CD4-positive, alpha-beta memory T cell (primary cell): ENCODE measurements around the gene INO80. TPM values are rescaled to one million over a fixed set of nuclear protein-coding genes. Genes with fewer than 3 reads are reported as not detected.
"Not testable (repeated sequence)": the region's sequence is repeated elsewhere in the genome, so short reads cannot be mapped to it uniquely, and the experiment has no call there.

ENCODE experiments used
- CTCF ChIA-PET: fragments of 350-600 bp; sonication (Branson Sonifier 250); formaldehyde crosslinking; loops from one replicate; lab custom pipeline; 2021; ENCODE audit warnings: inconsistent platforms; ENCODE audit not compliant: partially characterized antibody; lab: Charles Lee
- POLR2A ChIA-PET: fragments of 350-600 bp; sonication (Branson Sonifier 250); formaldehyde crosslinking; loops from one replicate; lab custom pipeline; 2021; ENCODE audit not compliant: partially characterized antibody; lab: Charles Lee
- DNase-seq, 5 donors: peaks; one replicate each; pipeline versions ENCODE4 v3.0.0 to v3.0.0-alpha.2; 2020 to 2022; ENCODE audit warnings: mixed read lengths in 1 of 5
- H3K27ac ChIP-seq: one replicate; pipeline ENCODE4 v1.7.0; 2013; ENCODE audit warnings: low read depth, low read length
- H3K27me3 ChIP-seq: 2 replicates; pipeline ENCODE4 v1.7.0; 2013; ENCODE audit warnings: mild to moderate bottlenecking, low read length, moderate library complexity; ENCODE audit not compliant: insufficient read depth
- H3K36me3 ChIP-seq: 2 replicates; pipeline ENCODE4 v1.7.0; 2013; ENCODE audit warnings: mild to moderate bottlenecking, low read length, moderate library complexity; ENCODE audit not compliant: insufficient read depth
- H3K4me1 ChIP-seq: 2 replicates; pipeline ENCODE4 v1.7.0; 2013; ENCODE audit warnings: mild to moderate bottlenecking, low read length, moderate library complexity; ENCODE audit not compliant: insufficient read depth
- H3K4me3 ChIP-seq, 2 donors: one replicate each; pipeline ENCODE4 v1.7.0; 2013; ENCODE audit warnings: low read length in 2 of 2, mild to moderate bottlenecking in 1 of 2
- H3K9me3 ChIP-seq, 2 donors: one replicate each; pipeline ENCODE4 v1.7.0; 2013; ENCODE audit warnings: low read length in 2 of 2, control low read depth in 1 of 2; ENCODE audit not compliant: control insufficient read depth in 1 of 2
- H3K27ac Mint-ChIP-seq, 7 donors: one replicate each; pipeline ENCODE4 v1.8.0; 2020 to 2021; ENCODE audit warnings: mixed read lengths in 7 of 7, mild to moderate bottlenecking in 6 of 7, inconsistent platforms in 3 of 7, moderate library complexity in 3 of 7
- H3K27me3 Mint-ChIP-seq, 2 donors: one replicate each; pipeline ENCODE4 v1.8.0; 2020 to 2021; ENCODE audit warnings: mixed read lengths in 2 of 2
- H3K36me3 Mint-ChIP-seq, 2 donors: one replicate each; pipeline ENCODE4 v1.8.0; 2020 to 2021; ENCODE audit warnings: mixed read lengths in 2 of 2, inconsistent platforms in 1 of 2, mild to moderate bottlenecking in 1 of 2
- H3K4me1 Mint-ChIP-seq, 4 donors: one replicate each; pipeline ENCODE4 v1.8.0; 2020 to 2021; ENCODE audit warnings: mixed read lengths in 4 of 4, mild to moderate bottlenecking in 1 of 4
- H3K4me3 Mint-ChIP-seq, 8 donors: one replicate each; pipeline ENCODE4 v1.8.0; 2020 to 2021; ENCODE audit warnings: mixed read lengths in 8 of 8, mild to moderate bottlenecking in 7 of 8, moderate library complexity in 6 of 8, inconsistent platforms in 3 of 8
- H3K9me3 Mint-ChIP-seq, 8 donors: one replicate each; pipeline ENCODE4 v1.8.0; 2020 to 2021; ENCODE audit warnings: mixed read lengths in 8 of 8, mild to moderate bottlenecking in 5 of 8, inconsistent platforms in 3 of 8, moderate library complexity in 1 of 8
- intact Hi-C: fragments of 100-400 bp; cut with micrococcal nuclease; formaldehyde crosslinking; loops from one replicate; pipeline ENCODE4 v1.15.1; 2023
- polyA plus RNA-seq, 2 donors: library from polyadenylated mRNA; unstranded; fragments of 300-500 nt; fragmentation: Illumina TruSeq; gene quantifications; one replicate each; pipeline ENCODE4 v1.2.3, GENCODE V29; 2021
- total RNA-seq, 2 experiments: library from RNA; stranded (reverse); gene quantifications; one replicate each; pipeline ENCODE4 v1.2.3, GENCODE V29; 2021

INO80 gene
- total and polyA plus RNA-seq, 4 experiments from 2014 or later = 1.5 to 34.4 (median 18.2) TPM

DNA sequence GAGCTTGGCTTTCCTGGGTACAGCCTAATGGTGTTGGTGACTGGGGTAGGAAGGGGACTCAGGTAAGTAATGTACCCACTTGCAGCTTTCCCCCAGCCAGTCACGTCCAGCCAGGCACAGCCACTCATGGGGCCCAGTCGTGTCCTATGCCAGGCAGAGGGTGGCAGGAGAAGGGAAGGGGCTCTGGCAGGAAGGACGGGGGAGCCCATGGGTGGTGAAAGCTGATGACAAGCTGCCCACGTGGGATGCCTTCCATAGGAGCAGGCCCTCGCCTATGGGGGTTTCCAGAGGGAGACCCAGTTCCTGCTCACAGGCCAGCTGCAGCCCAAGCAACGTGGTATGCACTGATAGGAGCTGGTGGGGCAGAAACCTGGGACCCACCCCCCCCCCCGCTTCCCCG lies 152.1 kb downstream of the INO80 start:
- H3K27me3 Mint-ChIP-seq = peaks cover 2 to 6% of the 10 kb centered on the region in 2 donors
- Histone ChIP-seq H3K36me3 (no peaks in the 10 kb centered on the region), H3K27me3 (no peaks in the 10 kb centered on the region), H3K4me3 (no peak overlapping the region), H3K4me1 (no peaks in the 10 kb centered on the region), H3K9me3 (no peaks in the 10 kb centered on the region), H3K27ac (no peak overlapping the region)
- no peaks in the 10 kb centered on the region for H3K9me3 Mint-ChIP-seq
- no peak for DNase-seq
- POLR2A ChIA-PET = no interaction called here
- H3K27ac Mint-ChIP-seq = no peak overlapping the region
- CTCF ChIA-PET = interaction anchor here (1.3 kb wide), 1 partner anchor 181 kb away, joined by 3 read pairs; no protein-coding TSS in a partner anchor
- no peak overlapping the region for H3K4me3 Mint-ChIP-seq
- intact Hi-C loops = no loop called here
- H3K36me3 Mint-ChIP-seq = no peaks in the 10 kb centered on the region
- no peaks in the 10 kb centered on the region for H3K4me1 Mint-ChIP-seq

DNA sequence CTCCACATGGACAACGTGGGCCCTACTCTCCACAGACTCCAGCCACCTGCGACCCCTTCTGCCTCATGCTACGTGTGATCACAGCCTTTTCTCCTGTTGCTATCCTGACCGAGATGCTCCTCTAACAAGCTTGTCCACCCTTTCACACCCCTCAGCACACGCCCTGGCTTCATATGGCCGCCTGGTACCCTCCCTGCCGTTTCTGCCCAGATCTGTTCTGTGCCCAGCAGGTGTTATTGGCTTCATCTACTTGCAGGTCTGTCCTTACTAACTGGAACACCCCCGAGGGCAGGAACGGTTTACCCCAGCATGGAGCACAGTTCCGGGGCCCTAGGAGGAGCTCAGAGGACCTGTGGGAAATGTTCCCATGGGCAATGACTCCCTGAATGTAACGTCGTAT lies 152.9 kb downstream of the INO80 start:
- ChIA-PET POLR2A (no interaction called here), CTCF (interaction anchor here (1.3 kb wide), 1 partner anchor 180 kb away, joined by 3 read pairs; no protein-coding TSS in a partner anchor)
- H3K36me3 ChIP-seq = no peaks in the 10 kb centered on the region
- Mint-ChIP-seq H3K27me3 (peaks cover 2 to 6% of the 10 kb centered on the region in 2 donors), H3K36me3 (no peaks in the 10 kb centered on the region), H3K9me3 (no peaks in the 10 kb centered on the region), H3K27ac (peak overlapping the region in 1 of 7 donors; percentile 6), H3K4me1 (no peaks in the 10 kb centered on the region), H3K4me3 (no peak overlapping the region)
- DNase-seq = no peak
- no peaks in the 10 kb centered on the region for H3K4me1 ChIP-seq
- intact Hi-C loops = no loop called here
- no peaks in the 10 kb centered on the region for H3K9me3 ChIP-seq
- H3K27ac ChIP-seq = no peak overlapping the region
- no peaks in the 10 kb centered on the region for H3K27me3 ChIP-seq
- H3K4me3 ChIP-seq = no peak overlapping the region

- H3K27ac ChIP-seq, H3K36me3 ChIP-seq, POLR2A ChIA-PET, H3K27ac Mint-ChIP-seq, H3K4me1 ChIP-seq, H3K9me3 ChIP-seq, H3K36me3 Mint-ChIP-seq, H3K4me1 Mint-ChIP-seq, intact Hi-C loops, DNase-seq, H3K9me3 Mint-ChIP-seq, H3K4me3 Mint-ChIP-seq, H3K27me3 Mint-ChIP-seq, CTCF ChIA-PET, H3K27me3 ChIP-seq, H3K4me3 ChIP-seq: not testable (repeated sequence)
Observed at GRCh38 chr15:40962317-40962716, 153.8 kb downstream of the INO80 start.

- CTCF ChIA-PET, H3K27me3 Mint-ChIP-seq, H3K4me1 ChIP-seq, H3K36me3 ChIP-seq, POLR2A ChIA-PET, H3K4me3 ChIP-seq, H3K4me3 Mint-ChIP-seq, H3K36me3 Mint-ChIP-seq, DNase-seq, H3K27ac Mint-ChIP-seq, H3K4me1 Mint-ChIP-seq, H3K9me3 ChIP-seq, H3K9me3 Mint-ChIP-seq, H3K27ac ChIP-seq, intact Hi-C loops, H3K27me3 ChIP-seq: not testable (repeated sequence)
Observed at GRCh38 chr15:40961740-40962139, 154.3 kb downstream of the INO80 start.

- Histone ChIP-seq H3K36me3 (no peaks in the 10 kb centered on the region), H3K4me1 (no peaks in the 10 kb centered on the region), H3K4me3 (no peak overlapping the region), H3K27me3 (no peaks in the 10 kb centered on the region), H3K27ac (no peak overlapping the region), H3K9me3 (no peaks in the 10 kb centered on the region)
- no peaks in the 10 kb centered on the region for H3K9me3 Mint-ChIP-seq
- H3K27me3 Mint-ChIP-seq = peaks cover 2 to 6% of the 10 kb centered on the region in 2 donors
- intact Hi-C loops = no loop called here
- no peaks in the 10 kb centered on the region for H3K4me1 Mint-ChIP-seq
- ChIA-PET CTCF (no interaction called here), POLR2A (no interaction called here)
- H3K36me3 Mint-ChIP-seq = no peaks in the 10 kb centered on the region
- no peak overlapping the region for H3K27ac Mint-ChIP-seq
- H3K4me3 Mint-ChIP-seq = no peak overlapping the region
- no peak for DNase-seq
Observed at GRCh38 chr15:40960925-40961324, 155.2 kb downstream of the INO80 start.

DNA sequence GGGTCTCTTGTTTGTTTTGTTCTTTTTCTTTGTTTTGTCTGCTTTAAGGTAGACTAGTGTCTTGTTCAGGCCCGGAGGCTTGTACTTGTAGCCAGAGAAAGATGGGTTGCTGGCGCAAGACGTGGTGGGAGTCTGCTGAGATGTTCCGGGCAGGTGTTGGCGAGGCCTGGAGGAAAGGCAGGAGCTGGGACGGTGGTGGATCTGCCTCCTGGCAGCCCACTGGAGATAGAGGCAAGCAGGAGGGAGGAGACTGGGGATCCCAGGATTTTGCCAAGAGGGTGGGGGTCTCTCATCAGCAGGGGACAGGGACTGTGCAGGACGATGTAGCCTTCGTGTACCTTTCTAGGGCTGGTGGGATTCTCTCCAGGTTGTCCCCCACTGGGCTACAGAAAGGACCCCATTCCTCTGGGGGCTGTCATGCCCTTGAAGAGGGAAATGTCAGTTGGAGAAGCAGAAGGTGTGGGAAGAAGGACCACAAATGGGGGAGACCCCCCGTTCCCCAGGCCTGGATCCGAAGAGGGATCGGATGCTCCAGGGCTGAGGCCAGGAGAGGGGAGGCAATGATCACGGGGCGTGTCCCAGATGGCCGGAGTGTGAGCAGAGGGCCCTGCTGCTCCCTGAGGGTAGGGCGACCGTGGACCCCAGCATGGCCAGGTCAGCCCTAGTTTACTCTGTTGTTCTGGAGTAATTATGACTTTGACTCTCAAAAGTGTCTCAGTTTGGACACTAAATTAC lies 155.8 kb downstream of the INO80 start:
- H3K27me3 ChIP-seq = no peaks in the 10 kb centered on the region
- no peaks in the 10 kb centered on the region for H3K4me1 ChIP-seq
- intact Hi-C loops = no loop called here
- H3K27ac Mint-ChIP-seq = no peak overlapping the region
- no peaks in the 10 kb centered on the region for H3K36me3 ChIP-seq
- H3K4me1 Mint-ChIP-seq = no peaks in the 10 kb centered on the region
- ChIA-PET CTCF (no interaction called here), POLR2A (no interaction called here)
- no peaks in the 10 kb centered on the region for H3K36me3 Mint-ChIP-seq
- no peak overlapping the region for H3K27ac ChIP-seq
- no peak for DNase-seq
- no peak overlapping the region for H3K4me3 ChIP-seq
- no peaks in the 10 kb centered on the region for H3K9me3 ChIP-seq
- no peaks in the 10 kb centered on the region for H3K9me3 Mint-ChIP-seq
- H3K4me3 Mint-ChIP-seq = no peak overlapping the region
- peaks cover 2 to 6% of the 10 kb centered on the region in 2 donors for H3K27me3 Mint-ChIP-seq

- ChIA-PET CTCF (no interaction called here), POLR2A (no interaction called here)
- Mint-ChIP-seq H3K36me3 (no peaks in the 10 kb centered on the region), H3K27ac (peak overlapping the region in 1 of 7 donors; percentile 23), H3K4me3 (no peak overlapping the region), H3K27me3 (peaks cover 2 to 5% of the 10 kb centered on the region in 2 donors), H3K9me3 (no peaks in the 10 kb centered on the region), H3K4me1 (no peaks in the 10 kb centered on the region)
- no peak overlapping the region for H3K27ac ChIP-seq
- H3K36me3 ChIP-seq = no peaks in the 10 kb centered on the region
- DNase-seq = no peak
- H3K9me3 ChIP-seq = no peaks in the 10 kb centered on the region
- H3K4me3 ChIP-seq = no peak overlapping the region
- H3K27me3 ChIP-seq = no peaks in the 10 kb centered on the region
- intact Hi-C loops = no loop called here
- H3K4me1 ChIP-seq = no peaks in the 10 kb centered on the region
Observed at GRCh38 chr15:40959331-40960141, 156.5 kb downstream of the INO80 start.
